GM18511 (cell line): ENCODE data around the gene USP17L11.
"Not testable (repeated sequence)": the region's sequence is repeated elsewhere in the genome, so short reads cannot be mapped to it uniquely, and the experiment has no call there.

Experiments used
- ATAC-seq: cut with Tn5 transposase; IDR thresholded peaks from one replicate; pipeline ENCODE4 v1.9.1; 2021; ENCODE audit warnings: mild to moderate bottlenecking, moderate library complexity; ENCODE audit not compliant: unreplicated experiment

USP17L11 gene

DNA sequence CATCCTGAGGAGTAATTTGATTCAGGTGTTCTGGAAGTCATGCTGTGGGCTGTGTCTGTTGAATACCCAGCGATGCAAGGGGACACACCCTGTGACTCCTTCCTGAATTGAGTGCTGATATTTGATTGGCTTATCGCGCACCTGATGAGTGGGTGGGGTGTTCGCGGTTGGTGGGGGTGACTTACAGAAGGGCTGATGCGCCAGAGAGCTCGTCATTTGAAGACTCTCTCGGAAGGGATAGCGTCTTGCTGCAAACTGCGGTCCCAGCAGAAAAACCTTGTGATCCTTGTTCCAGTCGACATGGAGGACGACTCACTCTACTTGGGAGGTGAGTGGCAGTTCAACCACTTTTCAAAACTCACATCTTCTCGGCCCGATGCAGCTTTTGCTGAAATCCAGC lies at the start of gene USP17L11:
Gene USP17L11, plus strand, starts transcription at position 301 of the 400 bp plus-strand sequence. Its CDS starts 0 bp downstream, at position 301.
- not testable (repeated sequence) for ATAC-seq

- ATAC-seq = not testable (repeated sequence)
These were observed 49.2 kb upstream of the USP17L11 start for GRCh38 chr4:9165990-9166389.

DNA sequence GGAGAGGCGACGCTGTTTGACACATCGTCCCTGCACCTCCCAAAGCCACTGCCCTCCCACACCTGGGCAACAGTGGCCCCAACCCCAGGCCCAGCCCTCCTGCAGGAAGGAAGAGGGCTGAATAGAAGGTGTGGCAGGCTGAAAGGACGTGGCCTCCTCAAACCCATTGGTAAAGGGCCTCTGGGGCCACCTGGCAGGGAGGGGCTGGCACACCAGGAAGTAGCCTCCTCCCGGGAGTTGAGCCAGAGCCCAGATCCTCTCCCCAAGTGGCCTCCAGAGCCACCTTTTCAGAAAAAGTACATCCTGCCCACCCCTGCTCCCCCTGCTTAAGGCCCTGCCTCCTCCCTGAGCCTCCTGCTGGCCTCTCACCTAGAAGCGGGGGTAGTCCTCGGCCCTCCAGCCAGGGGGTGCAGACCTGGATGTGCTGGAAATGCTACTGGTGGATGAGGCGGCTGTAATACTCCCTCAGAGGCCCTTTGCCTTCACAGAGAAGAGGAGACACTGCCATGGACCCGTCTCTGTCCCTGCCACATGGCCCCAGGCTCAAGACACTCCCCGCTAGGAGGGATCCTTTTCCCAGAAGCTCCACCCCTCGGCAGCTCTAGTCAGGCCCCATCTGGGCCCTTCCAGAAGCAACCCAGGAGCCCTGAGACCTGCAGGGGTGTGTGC lies 45.3 kb upstream of the USP17L11 start, which contains the start of gene FAM90A26:
Gene FAM90A26, plus strand, starts transcription at position 619 of the 669 bp plus-strand sequence. CDS start 2,764 bp downstream, outside the sequence.
- ATAC-seq = not testable (repeated sequence)

GRCh38 chr4:9210357-9210756 lies 4.8 kb upstream of the USP17L11 start, which contains the start of gene USP17L10:
Gene USP17L10 (plus strand): TSS chr4:9210657. CDS start chr4:9210657, 0 bp downstream.
- ATAC-seq = not testable (repeated sequence)

DNA sequence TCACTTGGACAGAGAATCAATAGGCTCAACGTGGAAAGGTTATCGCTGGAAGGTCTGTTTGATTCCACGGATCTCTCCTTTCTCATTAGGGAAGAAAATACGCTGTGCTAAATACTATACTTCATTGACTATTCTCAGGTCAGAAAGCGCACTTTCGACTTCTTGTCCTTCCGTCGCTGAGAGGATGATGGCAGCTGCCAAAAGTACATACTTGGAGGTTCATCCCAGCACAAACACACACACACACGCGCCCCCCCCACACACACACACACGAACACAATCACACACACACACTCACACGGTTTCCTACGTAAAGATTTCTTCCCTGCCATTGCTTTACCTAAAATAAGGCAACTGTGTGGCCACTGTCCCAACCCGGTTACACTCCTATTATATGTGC lies 504 bp upstream of the USP17L11 start:
- ATAC-seq = not testable (repeated sequence)

DNA sequence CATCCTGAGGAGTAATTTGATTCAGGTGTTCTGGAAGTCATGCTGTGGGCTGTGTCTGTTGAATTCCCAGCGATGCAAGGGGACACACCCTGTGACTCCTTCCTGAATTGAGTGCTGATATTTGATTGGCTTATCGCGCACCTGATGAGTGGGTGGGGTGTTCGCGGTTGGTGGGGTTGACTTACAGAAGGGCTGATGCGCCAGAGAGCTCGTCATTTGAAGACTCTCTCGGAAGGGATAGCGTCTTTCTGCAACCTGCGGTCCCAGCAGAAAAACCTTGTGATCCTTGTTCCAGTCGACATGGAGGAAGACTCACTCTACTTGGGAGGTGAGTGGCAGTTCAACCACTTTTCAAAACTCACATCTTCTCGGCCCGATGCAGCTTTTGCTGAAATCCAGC lies 4.6 kb downstream of the USP17L11 start, which contains the start of gene USP17L12:
Gene USP17L12, plus strand, starts transcription at position 301 of the 400 bp plus-strand sequence. Its CDS starts 0 bp downstream, at position 301.
- not testable (repeated sequence) for ATAC-seq

DNA sequence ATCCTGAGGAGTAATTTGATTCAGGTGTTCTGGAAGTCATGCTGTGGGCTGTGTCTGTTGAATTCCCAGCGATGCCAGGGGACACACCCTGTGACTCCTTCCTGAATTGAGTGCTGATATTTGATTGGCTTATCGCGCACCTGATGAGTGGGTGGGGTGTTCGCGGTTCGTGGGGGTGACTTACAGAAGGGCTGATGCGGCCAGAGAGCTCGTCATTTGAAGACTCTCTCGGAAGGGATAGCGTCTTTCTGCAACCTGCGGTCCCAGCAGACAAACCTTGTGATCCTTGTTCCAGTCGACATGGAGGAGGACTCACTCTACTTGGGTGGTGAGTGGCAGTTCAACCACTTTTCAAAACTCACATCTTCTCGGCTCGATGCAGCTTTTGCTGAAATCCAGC lies 9.4 kb downstream of the USP17L11 start, which contains the start of gene USP17L13:
Gene USP17L13, plus strand, starts transcription at position 301 of the 400 bp plus-strand sequence. Its CDS starts 0 bp downstream, at position 301.
- not testable (repeated sequence) for ATAC-seq

- ATAC-seq = not testable (repeated sequence)
These were observed 15.0 kb downstream of the USP17L11 start for GRCh38 chr4:9230249-9230648.

GRCh38 chr4:9234085-9234484 lies 18.9 kb downstream of the USP17L11 start, which contains the start of gene USP17L15:
Gene USP17L15 (plus strand): TSS chr4:9234385. CDS start chr4:9234385, 0 bp downstream.
- ATAC-seq = not testable (repeated sequence)

- ATAC-seq = not testable (repeated sequence)
These were observed 23.3 kb downstream of the USP17L11 start for GRCh38 chr4:9238461-9238860.

DNA sequence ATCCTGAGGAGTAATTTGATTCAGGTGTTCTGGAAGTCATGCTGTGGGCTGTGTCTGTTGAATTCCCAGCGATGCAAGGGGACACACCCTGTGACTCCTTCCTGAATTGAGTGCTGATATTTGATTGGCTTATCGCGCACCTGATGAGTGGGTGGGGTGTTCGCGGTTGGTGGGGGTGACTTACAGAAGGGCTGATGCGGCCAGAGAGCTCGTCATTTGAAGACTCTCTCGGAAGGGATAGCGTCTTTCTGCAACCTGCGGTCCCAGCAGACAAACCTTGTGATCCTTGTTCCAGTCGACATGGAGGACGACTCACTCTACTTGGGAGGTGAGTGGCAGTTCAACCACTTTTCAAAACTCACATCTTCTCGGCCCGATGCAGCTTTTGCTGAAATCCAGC lies 28.4 kb downstream of the USP17L11 start, which contains the start of gene USP17L17:
Gene USP17L17, plus strand, starts transcription at position 301 of the 400 bp plus-strand sequence. Its CDS starts 0 bp downstream, at position 301.
- ATAC-seq = not testable (repeated sequence)

- ATAC-seq = not testable (repeated sequence)
These were observed 32.9 kb downstream of the USP17L11 start, which contains the start of gene USP17L18 for GRCh38 chr4:9247953-9248680. Gene USP17L18 (plus strand): TSS chr4:9248630. CDS start chr4:9248630, 0 bp downstream.

GRCh38 chr4:9253078-9253477 lies 37.9 kb downstream of the USP17L11 start, which contains the start of gene USP17L19:
Gene USP17L19 (plus strand): TSS chr4:9253378. CDS start chr4:9253378, 0 bp downstream.
- not testable (repeated sequence) for ATAC-seq

GRCh38 chr4:9257824-9258223 lies 42.6 kb downstream of the USP17L11 start, which contains the start of gene USP17L20:
Gene USP17L20 (plus strand): TSS chr4:9258124. CDS start chr4:9258124, 0 bp downstream.
- not testable (repeated sequence) for ATAC-seq

- ATAC-seq = not testable (repeated sequence)
These were observed 47.4 kb downstream of the USP17L11 start, which contains the start of gene USP17L21 for GRCh38 chr4:9262572-9262971. Gene USP17L21 (plus strand): TSS chr4:9262872. CDS start chr4:9262872, 0 bp downstream.
